PC-3 (cell line): ENCODE measurements around the gene VEGFC. TPM values are rescaled to one million over a fixed set of nuclear protein-coding genes. Genes with fewer than 3 reads are reported as not detected.

Source experiments
- ATAC-seq: fragments of 200-7000 bp; cut with Tn5 transposase; 2 replicates; pipeline ENCODE4 v1.9.1; 2020; ENCODE audit warnings: mild to moderate bottlenecking, moderate library complexity
- BruUV-seq: library from RNA; stranded (reverse); fragments of 400-500 nt; replicated peaks from 2 replicates; lab custom pipeline; 2021; lab: Mats Ljungman, UMichigan
- CTCF ChIA-PET: fragments of 300-600 bp; sonication (Branson Sonifier 250); formaldehyde crosslinking; loops from one replicate; lab custom pipeline; 2022; ENCODE audit warnings: antibody characterized with exemption; lab: Charles Lee
- POLR2A ChIA-PET: fragments of 300-600 bp; sonication (Branson Sonifier 250); formaldehyde crosslinking; loops from one replicate; lab custom pipeline; 2022; ENCODE audit warnings: antibody characterized with exemption; ENCODE audit not compliant: unreplicated experiment; lab: Charles Lee
- DNase-seq: peaks from one replicate; pipeline ENCODE4 v3.0.0-alpha.2; 2015
- H2AFZ ChIP-seq: fragments of 300-600 bp; sonication (generic); 2 replicates; pipeline ENCODE4 v1.6.0; 2016; ENCODE audit warnings: antibody characterized with exemption, low read length
- H3F3A ChIP-seq: fragments of 300-600 bp; sonication (generic); one replicate; pipeline ENCODE4 v1.6.0; 2017; ENCODE audit warnings: antibody characterized with exemption, low read length, control low read depth, mild to moderate bottlenecking; ENCODE audit not compliant: unreplicated experiment
- H3K27ac ChIP-seq: fragments of 300-600 bp; sonication (generic); 2 replicates; pipeline ENCODE4 v1.5.1; 2016; ENCODE audit warnings: mild to moderate bottlenecking, low read length
- H3K27me3 ChIP-seq: fragments of 300-600 bp; sonication (generic); 2 replicates; pipeline ENCODE4 v1.6.1; 2016; ENCODE audit warnings: low read length, mixed read lengths
- H3K36me3 ChIP-seq: fragments of 300-600 bp; sonication (generic); 2 replicates; pipeline ENCODE4 v1.6.1; 2016; ENCODE audit warnings: low read depth, mixed run types, low read length, mixed read lengths
- H3K4me1 ChIP-seq: fragments of 300-600 bp; sonication (generic); 2 replicates; pipeline ENCODE4 v1.5.1; 2016; ENCODE audit warnings: low read length; ENCODE audit not compliant: insufficient read depth
- H3K4me2 ChIP-seq: fragments of 300-600 bp; sonication (generic); 2 replicates; pipeline ENCODE4 v1.6.0; 2016; ENCODE audit warnings: low read length
- H3K4me3 ChIP-seq: fragments of 300-600 bp; sonication (generic); 2 replicates; pipeline ENCODE4 v1.5.1; 2016; ENCODE audit warnings: mild to moderate bottlenecking, low read length, mixed read lengths
- H3K79me2 ChIP-seq: fragments of 300-600 bp; sonication (generic); 2 replicates; pipeline ENCODE4 v1.6.1; 2017; ENCODE audit warnings: low read length, mixed read lengths
- H3K9ac ChIP-seq: fragments of 300-600 bp; sonication (generic); 2 replicates; pipeline ENCODE4 v1.6.0; 2016; ENCODE audit warnings: mild to moderate bottlenecking, low read length
- H3K9me2 ChIP-seq: fragments of 300-600 bp; sonication (generic); replicated peaks from 2 replicates; pipeline ENCODE4 v1.6.1; 2016; ENCODE audit warnings: mixed run types, low read length, mixed read lengths
- H3K9me3 ChIP-seq: fragments of 300-600 bp; sonication (generic); 2 replicates; pipeline ENCODE4 v1.6.1; 2016; ENCODE audit warnings: low read length, mixed read lengths
- H4K20me1 ChIP-seq: fragments of 300-600 bp; sonication (generic); 2 replicates; pipeline ENCODE4 v1.6.1; 2016; ENCODE audit warnings: low read length, mixed read lengths
- EZH2 ChIP-seq: fragments of 300-600 bp; sonication (generic); IDR thresholded peaks from one replicate; pipeline ENCODE4 v1.6.1; 2017; ENCODE audit warnings: antibody characterized with exemption, mild to moderate bottlenecking, low read length; ENCODE audit not compliant: unreplicated experiment
- EZH2phosphoT487 ChIP-seq: fragments of 300-600 bp; sonication (generic); IDR thresholded peaks from 2 replicates; pipeline ENCODE4 v1.6.1; 2018; ENCODE audit warnings: mild to moderate bottlenecking, antibody characterized with exemption, low read length, borderline replicate concordance
- intact Hi-C: fragments of 100-400 bp; cut with micrococcal nuclease; formaldehyde crosslinking; loops from 2 replicates; pipeline ENCODE4 v1.9.0; 2023
- total RNA-seq: library from RNA; depleted of rRNA; stranded (reverse); fragments of >200 nt; gene quantifications from 2 replicates; pipeline ENCODE4 v1.2.3, GENCODE V29; 2014
- TF ChIP-seq, protein P1 (sequence below): fragments of 300-600 bp; sonication (generic); conservative IDR thresholded peaks from 2 replicates; pipeline ENCODE4 v1.5.1; 2017; ENCODE audit warnings: antibody characterized with exemption, low read depth, mild to moderate bottlenecking, low read length

VEGFC gene
- total RNA-seq, 1 experiment from 2014 or later: 36.6 TPM

DNA sequence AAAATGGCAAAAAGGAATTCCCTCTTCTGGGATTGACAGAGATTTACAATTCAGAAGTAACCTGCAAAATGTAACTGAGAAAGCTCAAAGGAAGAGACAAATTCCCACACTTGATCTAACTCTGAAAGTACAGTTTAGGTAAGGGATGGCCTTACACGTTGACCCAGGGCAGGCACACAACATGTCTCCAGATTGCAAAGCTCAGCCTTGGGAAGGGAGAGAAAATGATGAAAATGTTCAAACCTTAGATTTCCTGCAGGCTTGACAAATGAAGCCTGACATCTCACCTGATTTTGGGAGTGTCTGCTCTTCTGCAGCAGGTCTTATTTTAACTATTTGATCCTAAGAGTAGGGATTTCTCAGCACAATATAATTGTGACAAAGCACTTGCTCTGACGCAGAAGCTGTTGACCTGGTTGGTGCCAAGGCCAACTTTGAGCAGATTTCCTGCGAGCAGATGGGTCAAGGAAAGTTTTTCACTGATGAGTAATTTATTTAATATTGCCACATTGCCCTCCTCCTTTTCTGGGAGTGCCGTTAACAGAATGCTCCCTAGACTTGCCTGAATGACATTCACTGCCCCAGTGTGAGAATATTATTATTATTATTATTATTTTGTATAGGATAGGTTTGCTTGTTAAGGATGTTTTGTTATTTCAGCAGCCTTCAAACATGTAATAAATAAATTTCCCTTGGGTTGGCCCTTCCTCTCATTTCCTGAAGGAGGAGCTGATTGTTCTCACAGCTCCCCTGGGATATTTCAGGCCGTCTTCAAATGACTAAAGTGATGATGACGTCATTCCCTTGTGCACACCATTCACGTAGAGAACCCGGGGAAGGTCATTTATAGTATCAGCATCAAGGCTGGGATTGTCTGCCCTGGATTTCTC lies 157.1 kb downstream of the VEGFC start:
- H3K27ac ChIP-seq: peak overlapping the region; percentile 98
- POLR2A ChIA-PET: no interaction called here
- peak; percentile 90 for DNase-seq

More for the DNA sequence above, 157.1 kb downstream of the VEGFC start:
- peak; percentile 87 for ATAC-seq
- Histone ChIP-seq H3K9ac (peak overlapping the region; percentile 86), H3K4me2 (peak overlapping the region; percentile 39), H3K4me1 (peaks cover 31% of the 10 kb centered on the region), H3K27me3 (no peaks in the 10 kb centered on the region), H2AFZ (no peak overlapping the region), H3K9me2 (no peaks in the 10 kb centered on the region), H3K36me3 (no peaks in the 10 kb centered on the region), H4K20me1 (no peaks in the 10 kb centered on the region), H3K4me3 (no peak overlapping the region), H3K79me2 (no peaks in the 10 kb centered on the region), H3K9me3 (no peaks in the 10 kb centered on the region), H3F3A (no peaks in the 10 kb centered on the region)
- intact Hi-C loops: no loop called here
- TF ChIP-seq, protein P1, sequence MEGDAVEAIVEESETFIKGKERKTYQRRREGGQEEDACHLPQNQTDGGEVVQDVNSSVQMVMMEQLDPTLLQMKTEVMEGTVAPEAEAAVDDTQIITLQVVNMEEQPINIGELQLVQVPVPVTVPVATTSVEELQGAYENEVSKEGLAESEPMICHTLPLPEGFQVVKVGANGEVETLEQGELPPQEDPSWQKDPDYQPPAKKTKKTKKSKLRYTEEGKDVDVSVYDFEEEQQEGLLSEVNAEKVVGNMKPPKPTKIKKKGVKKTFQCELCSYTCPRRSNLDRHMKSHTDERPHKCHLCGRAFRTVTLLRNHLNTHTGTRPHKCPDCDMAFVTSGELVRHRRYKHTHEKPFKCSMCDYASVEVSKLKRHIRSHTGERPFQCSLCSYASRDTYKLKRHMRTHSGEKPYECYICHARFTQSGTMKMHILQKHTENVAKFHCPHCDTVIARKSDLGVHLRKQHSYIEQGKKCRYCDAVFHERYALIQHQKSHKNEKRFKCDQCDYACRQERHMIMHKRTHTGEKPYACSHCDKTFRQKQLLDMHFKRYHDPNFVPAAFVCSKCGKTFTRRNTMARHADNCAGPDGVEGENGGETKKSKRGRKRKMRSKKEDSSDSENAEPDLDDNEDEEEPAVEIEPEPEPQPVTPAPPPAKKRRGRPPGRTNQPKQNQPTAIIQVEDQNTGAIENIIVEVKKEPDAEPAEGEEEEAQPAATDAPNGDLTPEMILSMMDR: no peak
- TF ChIP-seq EZH2 (no peak), EZH2phosphoT487 (no peak)
- BruUV-seq: TSS peak; percentile 79
- CTCF ChIA-PET: no interaction called here
